Choroid plexus epithelial cell (primary cell): ENCODE measurements around the gene SYNJ2.
"Not testable (repeated sequence)": the region's sequence is repeated elsewhere in the genome, so short reads cannot be mapped to it uniquely, and the experiment has no call there.

Source experiments
- DNase-seq: peaks from one replicate; pipeline ENCODE4 v3.0.0-alpha.2; 2010; ENCODE audit warnings: low read depth
- H3K4me3 ChIP-seq: 2 replicates; pipeline ENCODE4 v1.5.1; 2011; ENCODE audit warnings: low read depth, mild to moderate bottlenecking, control low read depth, low read length, moderate library complexity
- CTCF ChIP-seq: conservative IDR thresholded peaks from 2 replicates; pipeline ENCODE4 v1.5.1; 2011; ENCODE audit warnings: low read depth, mild to moderate bottlenecking, control low read depth, inconsistent platforms, low read length, moderate library complexity

Gene SYNJ2

GRCh38 chr6:157981395-157982101 is at the start of gene SYNJ2:
Gene SYNJ2, plus strand, starts transcription at chr6:157981863. Its CDS starts 99 bp downstream, at chr6:157981962.
- TF ChIP-seq CTCF: peak; percentile 57
- peak within 1 kb of the TSS; percentile 82 for H3K4me3 ChIP-seq
- peak; percentile 92 for DNase-seq

- H3K4me3 ChIP-seq: no peak overlapping the region
- no peak for TF ChIP-seq CTCF
- DNase-seq: no peak
Measured at GRCh38 chr6:157935786-157936185, 45.9 kb upstream of the SYNJ2 start.

- TF ChIP-seq CTCF: no peak
- no peak for DNase-seq
- no peak overlapping the region for H3K4me3 ChIP-seq
Measured at GRCh38 chr6:157937318-157937717, 44.3 kb upstream of the SYNJ2 start.

- no peak for TF ChIP-seq CTCF
- DNase-seq: no peak
- H3K4me3 ChIP-seq: no peak overlapping the region
Measured at GRCh38 chr6:157937916-157938315, 43.7 kb upstream of the SYNJ2 start.

- not testable (repeated sequence) for DNase-seq
Measured at GRCh38 chr6:157940375-157941036, 41.2 kb upstream of the SYNJ2 start.

GRCh38 chr6:157941101-157941863 is 40.4 kb upstream of the SYNJ2 start:
- DNase-seq: no peak

More at GRCh38 chr6:157940375-157941036, 41.2 kb upstream of the SYNJ2 start:
- H3K4me3 ChIP-seq: not testable (repeated sequence)

More at GRCh38 chr6:157941101-157941863, 40.4 kb upstream of the SYNJ2 start:
- no peak for TF ChIP-seq CTCF
- no peak overlapping the region for H3K4me3 ChIP-seq
